Omental fat pad (tissue), 4 donors: ENCODE results near the gene ATG7. TPM values are rescaled to one million over a fixed set of nuclear protein-coding genes. Genes with fewer than 3 reads are reported as not detected.
"Not testable (repeated sequence)": the region's sequence is repeated elsewhere in the genome, so short reads cannot be mapped to it uniquely, and the experiment has no call there.

ENCODE experiments used
- ATAC-seq: fragments of 150-250 bp; one replicate; pipeline ENCODE4 v1.9.1; 2016; ENCODE audit warnings: mild to moderate bottlenecking, moderate library complexity; ENCODE audit not compliant: low FRiP score
- DNase-seq: peaks from one replicate; pipeline ENCODE4 v3.0.0-alpha.2; 2019; ENCODE audit warnings: low spot score
- total RNA-seq, 4 donors: library from RNA; depleted of rRNA; stranded (reverse); fragments of >200 nt; gene quantifications; one replicate each; pipeline ENCODE4 v1.1.0, GENCODE V29; 2016
- TF ChIP-seq, protein P1 (sequence below), 3 donors: fragments of 450-650 bp; IDR thresholded peaks; one replicate each; pipeline ENCODE4 v1.5.1; 2016 to 2017; ENCODE audit warnings: antibody characterized with exemption in 3 of 3, mild to moderate bottlenecking in 3 of 3, moderate library complexity in 2 of 3

Gene ATG7
- total RNA-seq, 4 donors from 2014 or later = 62.9 to 96.7 (median 76.2) TPM

GRCh38 chr3:11593318-11594034, 321.3 kb downstream of the ATG7 start:
- DNase-seq (no peak), ATAC-seq (no peak)
- TF ChIP-seq, protein P1, sequence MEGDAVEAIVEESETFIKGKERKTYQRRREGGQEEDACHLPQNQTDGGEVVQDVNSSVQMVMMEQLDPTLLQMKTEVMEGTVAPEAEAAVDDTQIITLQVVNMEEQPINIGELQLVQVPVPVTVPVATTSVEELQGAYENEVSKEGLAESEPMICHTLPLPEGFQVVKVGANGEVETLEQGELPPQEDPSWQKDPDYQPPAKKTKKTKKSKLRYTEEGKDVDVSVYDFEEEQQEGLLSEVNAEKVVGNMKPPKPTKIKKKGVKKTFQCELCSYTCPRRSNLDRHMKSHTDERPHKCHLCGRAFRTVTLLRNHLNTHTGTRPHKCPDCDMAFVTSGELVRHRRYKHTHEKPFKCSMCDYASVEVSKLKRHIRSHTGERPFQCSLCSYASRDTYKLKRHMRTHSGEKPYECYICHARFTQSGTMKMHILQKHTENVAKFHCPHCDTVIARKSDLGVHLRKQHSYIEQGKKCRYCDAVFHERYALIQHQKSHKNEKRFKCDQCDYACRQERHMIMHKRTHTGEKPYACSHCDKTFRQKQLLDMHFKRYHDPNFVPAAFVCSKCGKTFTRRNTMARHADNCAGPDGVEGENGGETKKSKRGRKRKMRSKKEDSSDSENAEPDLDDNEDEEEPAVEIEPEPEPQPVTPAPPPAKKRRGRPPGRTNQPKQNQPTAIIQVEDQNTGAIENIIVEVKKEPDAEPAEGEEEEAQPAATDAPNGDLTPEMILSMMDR (IDR thresholded peaks at IDR 0.05) = no peak

GRCh38 chr3:11595024-11595423, 322.8 kb downstream of the ATG7 start:
- not testable (repeated sequence) for ATAC-seq, DNase-seq

DNA sequence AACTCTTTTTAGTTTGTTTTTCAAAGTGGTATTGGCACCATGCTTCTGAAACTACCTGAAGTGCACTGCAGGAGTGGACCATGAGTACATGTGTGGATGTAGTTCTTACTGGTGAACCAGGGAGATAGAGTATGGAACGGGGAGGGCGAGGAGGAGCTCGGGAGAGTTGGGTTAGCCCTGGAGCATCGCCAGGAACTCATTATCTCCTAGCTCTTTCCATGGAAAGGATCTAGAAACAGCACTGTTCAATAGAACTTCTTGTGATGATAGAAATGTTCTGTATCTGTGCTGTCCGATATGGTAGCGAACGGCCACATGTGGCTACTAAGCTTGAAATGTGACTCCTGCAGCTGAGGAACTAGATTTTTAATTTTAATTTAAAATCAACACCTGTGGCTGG, 324.2 kb downstream of the ATG7 start:
- ATAC-seq (no peak), DNase-seq (no peak)
- TF ChIP-seq, protein P1 (IDR thresholded peaks at IDR 0.05) = no peak

DNA sequence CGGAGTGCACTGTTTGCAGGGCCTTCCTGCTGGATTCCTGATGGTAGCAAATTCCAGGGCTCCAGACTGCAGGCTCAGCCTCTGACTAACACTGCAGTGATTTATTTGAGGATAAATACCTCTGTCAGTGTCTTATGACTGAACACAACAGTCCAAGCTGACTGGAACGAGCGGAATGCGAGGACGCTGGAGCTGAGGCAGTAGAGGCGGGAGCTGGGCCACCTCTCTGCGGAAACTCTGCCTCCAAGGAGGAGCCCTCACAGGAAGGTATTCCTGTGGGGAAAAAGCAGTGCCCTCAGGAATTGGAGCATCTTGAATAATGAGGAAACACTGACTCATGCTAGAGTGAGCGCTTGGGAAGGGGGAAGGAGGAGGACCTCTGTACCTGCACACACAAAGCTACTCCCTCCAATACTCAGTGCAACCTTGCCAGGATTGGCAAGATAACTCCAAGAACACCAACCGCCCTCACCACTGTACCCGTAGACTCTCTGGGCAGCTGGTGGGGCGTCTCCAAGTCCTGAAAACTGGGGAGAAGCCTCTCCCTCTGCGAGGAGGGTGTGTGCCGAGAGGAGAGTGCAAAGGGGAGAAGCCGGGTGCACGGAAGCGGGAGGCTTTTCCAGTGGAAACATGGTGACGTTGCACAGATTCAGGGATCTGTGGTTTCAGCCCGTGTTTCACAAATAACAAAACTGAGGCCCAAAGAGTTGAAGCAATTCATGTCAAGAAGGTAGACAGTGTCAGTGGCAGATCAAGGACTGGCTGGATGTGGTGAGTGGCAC, 328.5 kb downstream of the ATG7 start:
- peak; percentile 94 for ATAC-seq
- no peak for DNase-seq

GRCh38 chr3:11601446-11602238, 329.4 kb downstream of the ATG7 start:
- ATAC-seq = no peak
- TF ChIP-seq, protein P1 (IDR thresholded peaks at IDR 0.05) = no peak
- no peak for DNase-seq

More for the DNA sequence above, 328.5 kb downstream of the ATG7 start:
- TF ChIP-seq, protein P1 (IDR thresholded peaks at IDR 0.05) = no peak

- ATAC-seq (no peak), DNase-seq (no peak)
- TF ChIP-seq, protein P1 (IDR thresholded peaks at IDR 0.05) = no peak
Measured at GRCh38 chr3:11602239-11602840, 330.1 kb downstream of the ATG7 start.
